ENCODE measurements around the gene ASAP2.

Gene ASAP2

GRCh38 chr2:9428965-9429577, 222.5 kb downstream of the ASAP2 start:
- peaks cover 21 to 45% of the 10 kb centered on the region in 2 donors for H3K36me3 ChIP-seq (ENCODE audit: control insufficient read depth in 1 of 2, insufficient read depth in 2 of 2, low read length in 2 of 2)
- no peaks in the 10 kb centered on the region for H3K9me3 ChIP-seq (ENCODE audit: control insufficient read depth in 1 of 2, low read length in 2 of 2)
- no peak overlapping the region for H3K9ac ChIP-seq (ENCODE audit: low read depth in 1 of 2, low read length in 2 of 2)
- no peaks in the 10 kb centered on the region for H3K27me3 ChIP-seq (ENCODE audit: control insufficient read depth in 1 of 2, insufficient read depth in 2 of 2, low read length in 2 of 2)
- H3K27ac ChIP-seq (ENCODE audit: low read depth, low read length): no peak overlapping the region
- H3K4me3 ChIP-seq (ENCODE audit: low read depth in 1 of 2, low read length in 2 of 2): no peak overlapping the region
- peaks cover 10 to 11% of the 10 kb centered on the region in 2 donors for H3K4me1 ChIP-seq (ENCODE audit: control insufficient read depth in 1 of 2, insufficient read depth in 2 of 2, low read length in 2 of 2)

- no peaks in the 10 kb centered on the region for H3K4me1 ChIP-seq (ENCODE audit: control insufficient read depth in 1 of 2, insufficient read depth in 2 of 2, low read length in 2 of 2)
- H3K27ac ChIP-seq (ENCODE audit: low read depth, low read length): no peak overlapping the region
- H3K9ac ChIP-seq (ENCODE audit: low read depth in 1 of 2, low read length in 2 of 2): no peak overlapping the region
- no peaks in the 10 kb centered on the region for H3K27me3 ChIP-seq (ENCODE audit: control insufficient read depth in 1 of 2, insufficient read depth in 2 of 2, low read length in 2 of 2)
- H3K4me3 ChIP-seq (ENCODE audit: low read depth in 1 of 2, low read length in 2 of 2): no peak overlapping the region
- H3K36me3 ChIP-seq (ENCODE audit: control insufficient read depth in 1 of 2, insufficient read depth in 2 of 2, low read length in 2 of 2): peaks cover 21 to 52% of the 10 kb centered on the region in 2 donors
- H3K9me3 ChIP-seq (ENCODE audit: control insufficient read depth in 1 of 2, low read length in 2 of 2): no peaks in the 10 kb centered on the region
Measured at GRCh38 chr2:9430316-9431293, 224.0 kb downstream of the ASAP2 start.

GRCh38 chr2:9434489-9434888, 227.9 kb downstream of the ASAP2 start:
- Histone ChIP-seq H3K9ac (ENCODE audit: low read depth in 1 of 2, low read length in 2 of 2) (no peak overlapping the region), H3K9me3 (ENCODE audit: control insufficient read depth in 1 of 2, low read length in 2 of 2) (no peaks in the 10 kb centered on the region), H3K27me3 (ENCODE audit: control insufficient read depth in 1 of 2, insufficient read depth in 2 of 2, low read length in 2 of 2) (no peaks in the 10 kb centered on the region), H3K4me1 (ENCODE audit: control insufficient read depth in 1 of 2, insufficient read depth in 2 of 2, low read length in 2 of 2) (no peaks in the 10 kb centered on the region), H3K36me3 (ENCODE audit: control insufficient read depth in 1 of 2, insufficient read depth in 2 of 2, low read length in 2 of 2) (peaks cover 36 to 64% of the 10 kb centered on the region in 2 donors), H3K27ac (ENCODE audit: low read depth, low read length) (no peak overlapping the region), H3K4me3 (ENCODE audit: low read depth in 1 of 2, low read length in 2 of 2) (no peak overlapping the region)

GRCh38 chr2:9439536-9439935, 232.9 kb downstream of the ASAP2 start:
- H3K27me3 ChIP-seq (ENCODE audit: control insufficient read depth in 1 of 2, insufficient read depth in 2 of 2, low read length in 2 of 2): no peaks in the 10 kb centered on the region
- no peaks in the 10 kb centered on the region for H3K9me3 ChIP-seq (ENCODE audit: control insufficient read depth in 1 of 2, low read length in 2 of 2)
- peaks cover 31 to 59% of the 10 kb centered on the region in 2 donors for H3K36me3 ChIP-seq (ENCODE audit: control insufficient read depth in 1 of 2, insufficient read depth in 2 of 2, low read length in 2 of 2)
- no peak overlapping the region for H3K27ac ChIP-seq (ENCODE audit: low read depth, low read length)
- no peaks in the 10 kb centered on the region for H3K4me1 ChIP-seq (ENCODE audit: control insufficient read depth in 1 of 2, insufficient read depth in 2 of 2, low read length in 2 of 2)
- H3K9ac ChIP-seq (ENCODE audit: low read depth in 1 of 2, low read length in 2 of 2): no peak overlapping the region
- no peak overlapping the region for H3K4me3 ChIP-seq (ENCODE audit: low read depth in 1 of 2, low read length in 2 of 2)

- H3K4me1 ChIP-seq (ENCODE audit: control insufficient read depth in 1 of 2, insufficient read depth in 2 of 2, low read length in 2 of 2): no peaks in the 10 kb centered on the region
- no peak overlapping the region for H3K4me3 ChIP-seq (ENCODE audit: low read depth in 1 of 2, low read length in 2 of 2)
- peaks cover 34 to 60% of the 10 kb centered on the region in 2 donors for H3K36me3 ChIP-seq (ENCODE audit: control insufficient read depth in 1 of 2, insufficient read depth in 2 of 2, low read length in 2 of 2)
- no peak overlapping the region for H3K27ac ChIP-seq (ENCODE audit: low read depth, low read length)
- H3K27me3 ChIP-seq (ENCODE audit: control insufficient read depth in 1 of 2, insufficient read depth in 2 of 2, low read length in 2 of 2): no peaks in the 10 kb centered on the region
- H3K9me3 ChIP-seq (ENCODE audit: control insufficient read depth in 1 of 2, low read length in 2 of 2): no peaks in the 10 kb centered on the region
- H3K9ac ChIP-seq (ENCODE audit: low read depth in 1 of 2, low read length in 2 of 2): no peak overlapping the region
Measured at GRCh38 chr2:9440058-9440727, 233.6 kb downstream of the ASAP2 start.

- H3K36me3 ChIP-seq (ENCODE audit: control insufficient read depth in 1 of 2, insufficient read depth in 2 of 2, low read length in 2 of 2): peaks cover 32 to 64% of the 10 kb centered on the region in 2 donors
- H3K4me3 ChIP-seq (ENCODE audit: low read depth in 1 of 2, low read length in 2 of 2): no peak overlapping the region
- H3K27me3 ChIP-seq (ENCODE audit: control insufficient read depth in 1 of 2, insufficient read depth in 2 of 2, low read length in 2 of 2): no peaks in the 10 kb centered on the region
- no peaks in the 10 kb centered on the region for H3K4me1 ChIP-seq (ENCODE audit: control insufficient read depth in 1 of 2, insufficient read depth in 2 of 2, low read length in 2 of 2)
- H3K9ac ChIP-seq (ENCODE audit: low read depth in 1 of 2, low read length in 2 of 2): no peak overlapping the region
- no peaks in the 10 kb centered on the region for H3K9me3 ChIP-seq (ENCODE audit: control insufficient read depth in 1 of 2, low read length in 2 of 2)
- no peak overlapping the region for H3K27ac ChIP-seq (ENCODE audit: low read depth, low read length)
Measured at GRCh38 chr2:9441556-9441955, 234.9 kb downstream of the ASAP2 start.

GRCh38 chr2:9443526-9443925, 236.9 kb downstream of the ASAP2 start:
- Histone ChIP-seq H3K4me3 (ENCODE audit: low read depth in 1 of 2, low read length in 2 of 2) (no peak overlapping the region), H3K27ac (ENCODE audit: low read depth, low read length) (no peak overlapping the region), H3K4me1 (ENCODE audit: control insufficient read depth in 1 of 2, insufficient read depth in 2 of 2, low read length in 2 of 2) (no peaks in the 10 kb centered on the region), H3K27me3 (ENCODE audit: control insufficient read depth in 1 of 2, insufficient read depth in 2 of 2, low read length in 2 of 2) (no peaks in the 10 kb centered on the region), H3K36me3 (ENCODE audit: control insufficient read depth in 1 of 2, insufficient read depth in 2 of 2, low read length in 2 of 2) (peaks cover 22 to 61% of the 10 kb centered on the region in 2 donors), H3K9me3 (ENCODE audit: control insufficient read depth in 1 of 2, low read length in 2 of 2) (no peaks in the 10 kb centered on the region), H3K9ac (ENCODE audit: low read depth in 1 of 2, low read length in 2 of 2) (no peak overlapping the region)

- H3K27me3 ChIP-seq (ENCODE audit: control insufficient read depth in 1 of 2, insufficient read depth in 2 of 2, low read length in 2 of 2): no peaks in the 10 kb centered on the region
- peaks cover 22 to 61% of the 10 kb centered on the region in 2 donors for H3K36me3 ChIP-seq (ENCODE audit: control insufficient read depth in 1 of 2, insufficient read depth in 2 of 2, low read length in 2 of 2)
- H3K4me3 ChIP-seq (ENCODE audit: low read depth in 1 of 2, low read length in 2 of 2): no peak overlapping the region
- no peaks in the 10 kb centered on the region for H3K9me3 ChIP-seq (ENCODE audit: control insufficient read depth in 1 of 2, low read length in 2 of 2)
- no peak overlapping the region for H3K27ac ChIP-seq (ENCODE audit: low read depth, low read length)
- H3K4me1 ChIP-seq (ENCODE audit: control insufficient read depth in 1 of 2, insufficient read depth in 2 of 2, low read length in 2 of 2): no peaks in the 10 kb centered on the region
- no peak overlapping the region for H3K9ac ChIP-seq (ENCODE audit: low read depth in 1 of 2, low read length in 2 of 2)
Measured at GRCh38 chr2:9445089-9445488, 238.5 kb downstream of the ASAP2 start.

- peaks cover 11 to 46% of the 10 kb centered on the region in 2 donors for H3K36me3 ChIP-seq (ENCODE audit: control insufficient read depth in 1 of 2, insufficient read depth in 2 of 2, low read length in 2 of 2)
- H3K27ac ChIP-seq (ENCODE audit: low read depth, low read length): no peak overlapping the region
- no peaks in the 10 kb centered on the region for H3K9me3 ChIP-seq (ENCODE audit: control insufficient read depth in 1 of 2, low read length in 2 of 2)
- no peaks in the 10 kb centered on the region for H3K4me1 ChIP-seq (ENCODE audit: control insufficient read depth in 1 of 2, insufficient read depth in 2 of 2, low read length in 2 of 2)
- H3K27me3 ChIP-seq (ENCODE audit: control insufficient read depth in 1 of 2, insufficient read depth in 2 of 2, low read length in 2 of 2): no peaks in the 10 kb centered on the region
- no peak overlapping the region for H3K4me3 ChIP-seq (ENCODE audit: low read depth in 1 of 2, low read length in 2 of 2)
- no peak overlapping the region for H3K9ac ChIP-seq (ENCODE audit: low read depth in 1 of 2, low read length in 2 of 2)
Measured at GRCh38 chr2:9451231-9451630, 244.6 kb downstream of the ASAP2 start.
